GM12874 (cell line): ENCODE results near the gene NFIA.

ENCODE experiments used
- TF ChIP-seq, protein P1 (sequence below): IDR thresholded peaks from 2 replicates; pipeline ENCODE4 v1.5.1; 2011; ENCODE audit warnings: low read depth, mild to moderate bottlenecking, control low read depth, low read length, moderate library complexity; ENCODE audit not compliant: insufficient read depth

The NFIA gene

DNA sequence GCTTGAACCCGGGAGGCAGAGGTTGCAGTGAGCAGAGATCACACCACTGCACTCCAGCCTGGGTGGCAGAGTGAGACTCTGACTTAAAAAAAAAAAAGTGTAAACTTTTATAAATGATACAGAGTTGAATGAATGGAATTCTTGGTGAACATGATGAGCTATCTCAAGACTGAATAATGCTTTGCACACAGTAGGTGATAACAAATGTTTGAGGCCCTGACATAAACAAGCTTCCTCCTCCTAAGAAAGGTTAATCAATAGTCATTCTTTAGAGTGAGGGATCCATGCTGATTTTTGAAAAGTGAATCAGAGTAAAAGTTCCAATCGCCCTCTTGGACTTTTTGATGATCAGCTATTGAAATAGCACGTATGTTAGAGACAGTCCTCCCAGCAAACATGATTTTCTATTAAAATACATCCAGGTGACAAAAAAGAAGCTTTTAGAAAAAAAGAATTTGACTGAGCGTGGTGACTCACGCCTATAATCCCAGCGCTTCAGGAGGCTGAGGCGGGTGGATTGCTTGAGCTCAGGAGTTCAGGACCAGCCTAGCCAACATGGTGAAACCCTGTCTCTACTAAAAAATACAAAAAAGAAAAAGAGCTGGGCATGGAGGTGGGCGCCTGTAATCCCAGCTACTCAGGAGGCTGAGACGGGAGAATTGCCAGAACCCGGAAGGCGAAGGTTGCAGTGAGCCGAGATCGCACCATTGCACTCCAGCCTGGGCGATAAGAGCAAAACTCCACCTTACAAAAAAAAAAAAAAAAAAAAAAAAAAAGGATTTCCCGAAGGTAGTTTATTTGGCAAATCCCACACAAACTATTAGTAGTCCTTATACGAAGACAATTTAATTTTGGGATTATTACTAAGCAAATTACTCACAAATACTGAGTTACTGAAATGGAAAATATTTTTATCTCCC is 181.8 kb downstream of the NFIA start:
- TF ChIP-seq, protein P1, sequence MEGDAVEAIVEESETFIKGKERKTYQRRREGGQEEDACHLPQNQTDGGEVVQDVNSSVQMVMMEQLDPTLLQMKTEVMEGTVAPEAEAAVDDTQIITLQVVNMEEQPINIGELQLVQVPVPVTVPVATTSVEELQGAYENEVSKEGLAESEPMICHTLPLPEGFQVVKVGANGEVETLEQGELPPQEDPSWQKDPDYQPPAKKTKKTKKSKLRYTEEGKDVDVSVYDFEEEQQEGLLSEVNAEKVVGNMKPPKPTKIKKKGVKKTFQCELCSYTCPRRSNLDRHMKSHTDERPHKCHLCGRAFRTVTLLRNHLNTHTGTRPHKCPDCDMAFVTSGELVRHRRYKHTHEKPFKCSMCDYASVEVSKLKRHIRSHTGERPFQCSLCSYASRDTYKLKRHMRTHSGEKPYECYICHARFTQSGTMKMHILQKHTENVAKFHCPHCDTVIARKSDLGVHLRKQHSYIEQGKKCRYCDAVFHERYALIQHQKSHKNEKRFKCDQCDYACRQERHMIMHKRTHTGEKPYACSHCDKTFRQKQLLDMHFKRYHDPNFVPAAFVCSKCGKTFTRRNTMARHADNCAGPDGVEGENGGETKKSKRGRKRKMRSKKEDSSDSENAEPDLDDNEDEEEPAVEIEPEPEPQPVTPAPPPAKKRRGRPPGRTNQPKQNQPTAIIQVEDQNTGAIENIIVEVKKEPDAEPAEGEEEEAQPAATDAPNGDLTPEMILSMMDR, result no peak

DNA sequence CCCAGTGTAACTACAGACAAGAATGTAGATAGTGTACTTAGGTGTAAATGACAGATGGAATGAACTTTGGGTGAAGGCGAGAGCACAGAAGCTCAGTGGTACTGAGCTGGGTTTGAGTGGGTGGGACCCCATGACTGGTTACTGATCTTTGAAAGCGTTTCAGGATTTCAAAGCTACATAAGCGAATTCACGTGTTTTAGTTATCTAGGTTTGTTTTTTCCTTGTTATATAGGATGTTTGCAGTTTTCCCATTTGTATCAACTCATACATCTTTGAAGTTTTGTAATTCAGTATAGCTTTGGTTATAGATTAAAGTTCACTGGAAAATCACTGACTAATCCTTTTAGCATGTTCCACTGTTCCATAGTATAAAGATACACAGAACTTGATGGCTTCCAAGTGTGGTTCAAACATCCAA is 182.5 kb downstream of the NFIA start:
- TF ChIP-seq, protein P1, result no peak

DNA sequence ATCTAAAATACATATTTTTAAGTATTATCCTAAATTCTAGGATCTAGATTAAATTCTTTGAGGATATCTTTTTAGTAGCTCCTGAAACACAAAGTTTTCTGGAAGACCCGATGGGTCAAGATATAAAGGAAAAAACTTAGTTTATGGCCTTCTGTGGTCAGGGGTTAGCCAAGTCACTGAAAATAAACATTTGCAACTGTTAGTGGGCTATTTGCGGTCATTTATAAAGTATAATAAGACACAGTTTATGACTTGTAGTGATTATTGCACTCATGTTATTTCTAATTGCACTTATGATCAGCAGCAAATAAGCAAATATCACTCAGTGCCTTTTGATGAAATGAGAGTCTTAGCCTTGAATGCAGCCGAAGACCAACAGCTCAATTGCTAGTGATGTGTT is 183.3 kb downstream of the NFIA start:
- TF ChIP-seq, protein P1, result no peak

DNA sequence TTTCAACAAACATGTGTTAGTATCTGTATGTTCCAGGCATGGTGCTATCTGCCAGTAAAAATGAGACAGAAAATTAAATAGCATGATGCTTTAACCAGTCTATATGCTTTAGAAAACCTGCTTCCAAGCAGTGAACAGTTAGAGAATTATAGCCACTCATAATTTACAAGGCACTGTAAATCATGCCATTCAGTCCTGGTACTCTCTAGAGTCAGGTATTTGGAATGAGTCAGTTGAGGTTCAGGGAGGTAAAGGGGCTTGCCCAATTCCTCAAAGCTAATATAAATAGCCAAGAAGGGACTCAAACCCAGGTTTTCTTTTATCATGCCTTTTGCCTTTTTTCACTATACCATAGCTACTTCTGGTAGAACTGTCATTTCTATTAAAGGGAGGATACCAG is 184.4 kb downstream of the NFIA start:
- TF ChIP-seq, protein P1, result no peak

DNA sequence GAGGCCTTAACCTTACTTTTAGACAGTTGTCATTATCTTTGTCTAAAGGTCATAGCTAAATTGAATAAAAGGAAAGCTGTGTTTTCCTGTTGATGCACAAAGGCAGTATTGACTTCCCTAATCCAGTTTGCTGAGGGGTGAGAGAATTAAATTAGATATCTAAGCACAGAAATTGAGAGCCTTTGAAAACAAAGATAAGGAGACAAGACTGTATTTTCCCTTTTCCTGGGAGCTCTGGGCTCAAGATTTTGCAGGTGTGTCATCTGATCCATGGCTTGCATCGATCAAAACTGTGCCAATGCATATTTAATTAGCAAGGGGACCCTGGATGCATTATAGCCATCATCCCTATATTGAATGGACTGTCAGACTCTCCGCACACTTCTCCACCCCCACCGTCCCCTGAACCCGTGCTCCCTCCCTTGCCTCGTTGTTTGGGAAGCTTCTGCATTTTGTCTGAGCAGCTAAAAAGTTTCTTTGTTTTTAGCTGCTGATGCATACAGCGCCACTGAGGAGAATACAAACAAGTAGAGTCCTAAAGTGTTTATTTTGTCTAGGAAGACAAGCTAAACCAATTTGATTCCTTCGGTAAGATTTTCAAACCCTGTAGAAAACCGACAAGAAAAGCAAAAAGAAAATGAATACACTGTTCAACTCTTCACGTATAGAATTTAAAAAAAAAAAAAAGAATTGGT is 186.3 kb downstream of the NFIA start:
- TF ChIP-seq, protein P1, result no peak

DNA sequence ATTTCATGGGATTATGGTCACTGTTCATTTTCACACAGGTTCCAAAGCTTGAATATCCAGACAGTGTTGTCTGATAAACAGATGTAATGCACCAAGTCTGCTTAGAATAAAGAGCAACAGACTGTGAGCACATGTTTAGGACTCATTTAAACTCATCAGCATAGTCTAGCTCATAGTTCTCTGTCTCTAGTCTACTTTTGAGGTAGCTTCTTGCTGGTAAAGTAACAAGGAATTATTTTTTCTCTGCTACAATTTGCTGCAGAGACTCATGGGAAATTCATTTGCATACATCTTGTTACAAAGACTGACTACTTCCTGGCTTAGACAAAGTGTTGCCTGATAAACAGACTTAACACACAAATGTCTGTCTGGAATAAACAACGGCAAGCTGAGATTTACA is 187.2 kb downstream of the NFIA start:
- TF ChIP-seq, protein P1, result no peak

DNA sequence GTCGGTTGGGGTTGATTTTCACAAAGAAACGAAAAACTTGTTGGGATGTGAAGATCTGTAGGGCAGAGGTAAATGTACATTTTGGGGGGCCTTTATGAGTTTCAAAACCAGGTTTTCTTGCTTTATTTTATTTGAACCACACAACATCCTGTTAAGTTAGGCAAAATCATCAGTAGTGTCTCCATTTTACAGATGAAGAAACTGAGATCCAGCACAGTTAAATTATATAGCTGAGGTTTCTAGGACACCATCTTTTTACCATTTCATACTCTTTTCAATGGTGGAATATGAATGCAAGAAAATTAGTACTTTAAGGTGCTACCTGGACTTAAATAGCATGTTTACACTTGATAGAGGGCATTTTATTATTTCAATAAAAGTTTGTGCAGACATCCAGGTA is 187.7 kb downstream of the NFIA start:
- TF ChIP-seq, protein P1, result no peak
